Body of pancreas (tissue), 4 donors: Measurements from ENCODE around the gene AKAP13. TPM values are rescaled to one million over a fixed set of nuclear protein-coding genes. Genes with fewer than 3 reads are reported as not detected.

Experiments used
- ATAC-seq: fragments of 150-250 bp; one replicate; pipeline ENCODE4 v1.9.1; 2016
- DNase-seq, 4 donors: peaks; one replicate each; pipeline ENCODE4 v3.0.0-alpha.2; 2019
- H3K27ac ChIP-seq, 4 donors: fragments of 200-600 bp; sonication (generic); 1 replicate in 3 of 4; 2 replicates in 1 of 4; pipeline versions ENCODE4 v1.5.1 to v1.6.1; 2016 to 2019; ENCODE audit warnings: mild to moderate bottlenecking in 1 of 4, mixed read lengths in 1 of 4, moderate library complexity in 1 of 4
- H3K27me3 ChIP-seq, 2 donors: fragments of 200-600 bp; sonication (generic); one replicate each; pipeline ENCODE4 v1.6.0; 2016; ENCODE audit warnings: mild to moderate bottlenecking in 1 of 2
- H3K36me3 ChIP-seq, 2 donors: fragments of 200-600 bp; sonication (generic); replicated peaks in 1 of 2; 2 replicates each; pipeline ENCODE4 v1.5.1; 2016; ENCODE audit warnings: low read depth in 2 of 2; ENCODE audit not compliant: insufficient read depth in 1 of 2
- H3K4me1 ChIP-seq: fragments of 200-600 bp; sonication (generic); one replicate; pipeline ENCODE4 v1.6.0; 2016
- H3K4me3 ChIP-seq, 2 donors: fragments of 200-600 bp; sonication (generic); 1 replicate in 1 of 2; 2 replicates in 1 of 2; pipeline ENCODE4 v1.5.1; 2016 to 2019
- H3K9me3 ChIP-seq, 3 donors: fragments of 200-600 bp; sonication (generic); 1 replicate in 2 of 3; 2 replicates in 1 of 3; pipeline ENCODE4 v1.5.1; 2016
- CTCF ChIP-seq, 7 experiments: fragments of 450-650 bp in 4 of 7; fragments of 200-600 bp in 3 of 7; sonication (generic) in 3 of 7; IDR thresholded peaks; one replicate each; pipeline ENCODE4 v1.5.1; 2016 to 2019; ENCODE audit warnings: antibody characterized with exemption in 7 of 7
- POLR2A ChIP-seq, 3 donors: fragments of 450-650 bp; IDR thresholded peaks; one replicate each; pipeline ENCODE4 v1.6.1; 2016; ENCODE audit warnings: antibody characterized with exemption in 3 of 3, mild to moderate bottlenecking in 2 of 3
- WGBS, 2 donors: methylation state at CpG; one replicate each; pipeline ENCODE4 v1.1.5; 2017; 5-methylcytosine and 5-hydroxymethylcytosine counted together
- intact Hi-C: fragments of 100-400 bp; cut with DNase I; formaldehyde crosslinking; loops from one replicate; pipeline ENCODE4 v1.15.1; 2023
- total RNA-seq, 2 donors: library from RNA; depleted of rRNA; stranded (reverse); fragments of >200 nt; gene quantifications; one replicate each; pipeline ENCODE4 v1.1.0, GENCODE V29; 2016

Gene AKAP13
- total RNA-seq, 2 donors from 2014 or later, result 102 to 160 TPM

- intact Hi-C loops, result no loop called here
- H3K4me1 ChIP-seq, result peaks cover 16% of the 10 kb centered on the region
- no peaks in the 10 kb centered on the region for H3K9me3 ChIP-seq
- DNase-seq (no peak), ATAC-seq (no peak)
- H3K4me3 ChIP-seq, result no peak overlapping the region
- H3K27me3 ChIP-seq, result no peaks in the 10 kb centered on the region
- WGBS, 2 donors, result 53 to 58% methylated on average over 5 of the region's 5 CpGs
- H3K27ac ChIP-seq, result peak overlapping the region in 2 of 4 donors; percentile 24 to 48
- TF ChIP-seq POLR2A (IDR thresholded peaks at IDR 0.05), result peak in 1 of 3 donors; percentile 7
- no peak for TF ChIP-seq CTCF (IDR thresholded peaks at IDR 0.05)
- H3K36me3 ChIP-seq, result peaks cover 0 to 15% of the 10 kb centered on the region in 2 donors
Observed at GRCh38 chr15:85692873-85693272, 312.5 kb downstream of the AKAP13 start.

- DNase-seq (no peak), ATAC-seq (no peak)
- WGBS, 2 donors, result 57 to 58% methylated on average over 2 of the region's 2 CpGs
- Histone ChIP-seq H3K27ac (peak overlapping the region in 2 of 4 donors; percentile 24 to 48), H3K4me3 (no peak overlapping the region), H3K27me3 (no peaks in the 10 kb centered on the region), H3K36me3 (peaks cover 0 to 15% of the 10 kb centered on the region in 2 donors), H3K4me1 (peaks cover 16% of the 10 kb centered on the region), H3K9me3 (no peaks in the 10 kb centered on the region)
- TF ChIP-seq CTCF (IDR thresholded peaks at IDR 0.05), result no peak
- TF ChIP-seq POLR2A (IDR thresholded peaks at IDR 0.05), result no peak
- intact Hi-C loops, result no loop called here
Observed at GRCh38 chr15:85693277-85693676, 312.9 kb downstream of the AKAP13 start.

GRCh38 chr15:85694091-85694490, 313.7 kb downstream of the AKAP13 start:
- Histone ChIP-seq H3K27me3 (no peaks in the 10 kb centered on the region), H3K27ac (no peak overlapping the region), H3K9me3 (no peaks in the 10 kb centered on the region), H3K4me1 (peaks cover 16% of the 10 kb centered on the region), H3K36me3 (peaks cover 0 to 15% of the 10 kb centered on the region in 2 donors), H3K4me3 (no peak overlapping the region)
- no peak for DNase-seq
- TF ChIP-seq CTCF (IDR thresholded peaks at IDR 0.05) (no peak), POLR2A (IDR thresholded peaks at IDR 0.05) (no peak)
- 49 to 59% methylated on average over 4 of the region's 4 CpGs for WGBS, 2 donors
- intact Hi-C loops, result no loop called here
- no peak for ATAC-seq

GRCh38 chr15:85700767-85701166, 320.4 kb downstream of the AKAP13 start:
- ATAC-seq (no peak), DNase-seq (no peak)
- 70 to 72% methylated on average over 3 of the region's 3 CpGs for WGBS, 2 donors
- no peak overlapping the region for H3K27ac ChIP-seq
- intact Hi-C loops, result no loop called here
- no peak for TF ChIP-seq CTCF (IDR thresholded peaks at IDR 0.05)
- TF ChIP-seq POLR2A (IDR thresholded peaks at IDR 0.05), result no peak
- H3K9me3 ChIP-seq, result no peaks in the 10 kb centered on the region
- peaks cover 36% of the 10 kb centered on the region for H3K4me1 ChIP-seq
- no peaks in the 10 kb centered on the region for H3K27me3 ChIP-seq
- H3K4me3 ChIP-seq, result no peak overlapping the region
- peaks cover 0 to 4% of the 10 kb centered on the region in 2 donors for H3K36me3 ChIP-seq

GRCh38 chr15:85702321-85703101, 322.1 kb downstream of the AKAP13 start:
- no peak for TF ChIP-seq POLR2A (IDR thresholded peaks at IDR 0.05)
- TF ChIP-seq CTCF (IDR thresholded peaks at IDR 0.05), result no peak
- peak; percentile 5 for ATAC-seq
- Histone ChIP-seq H3K27me3 (no peaks in the 10 kb centered on the region), H3K27ac (peak overlapping the region in 3 of 4 donors; percentile 16 to 89 (median 51)), H3K4me3 (no peak overlapping the region), H3K36me3 (no peaks in the 10 kb centered on the region), H3K4me1 (peaks cover 54% of the 10 kb centered on the region), H3K9me3 (no peaks in the 10 kb centered on the region)
- 57 to 67% methylated on average over 7 of the region's 7 CpGs for WGBS, 2 donors
- no peak for DNase-seq
- intact Hi-C loops, result no loop called here
